Measurements from ENCODE around the gene SLC22A6. TPM values are rescaled to one million over a fixed set of nuclear protein-coding genes. Genes with fewer than 3 reads are reported as not detected.

SLC22A6 gene
- total RNA-seq, 2 donors from 2014 or later = not detected

- DNase-seq = no peak
- H3K27me3 Mint-ChIP-seq (ENCODE audit: insufficient read depth) = peaks cover 8% of the 10 kb centered on the region
- H3K4me3 Mint-ChIP-seq = no peak overlapping the region
- no peaks in the 10 kb centered on the region for H3K36me3 Mint-ChIP-seq (ENCODE audit: low read depth)
- TF ChIP-seq, protein P1, sequence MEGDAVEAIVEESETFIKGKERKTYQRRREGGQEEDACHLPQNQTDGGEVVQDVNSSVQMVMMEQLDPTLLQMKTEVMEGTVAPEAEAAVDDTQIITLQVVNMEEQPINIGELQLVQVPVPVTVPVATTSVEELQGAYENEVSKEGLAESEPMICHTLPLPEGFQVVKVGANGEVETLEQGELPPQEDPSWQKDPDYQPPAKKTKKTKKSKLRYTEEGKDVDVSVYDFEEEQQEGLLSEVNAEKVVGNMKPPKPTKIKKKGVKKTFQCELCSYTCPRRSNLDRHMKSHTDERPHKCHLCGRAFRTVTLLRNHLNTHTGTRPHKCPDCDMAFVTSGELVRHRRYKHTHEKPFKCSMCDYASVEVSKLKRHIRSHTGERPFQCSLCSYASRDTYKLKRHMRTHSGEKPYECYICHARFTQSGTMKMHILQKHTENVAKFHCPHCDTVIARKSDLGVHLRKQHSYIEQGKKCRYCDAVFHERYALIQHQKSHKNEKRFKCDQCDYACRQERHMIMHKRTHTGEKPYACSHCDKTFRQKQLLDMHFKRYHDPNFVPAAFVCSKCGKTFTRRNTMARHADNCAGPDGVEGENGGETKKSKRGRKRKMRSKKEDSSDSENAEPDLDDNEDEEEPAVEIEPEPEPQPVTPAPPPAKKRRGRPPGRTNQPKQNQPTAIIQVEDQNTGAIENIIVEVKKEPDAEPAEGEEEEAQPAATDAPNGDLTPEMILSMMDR (conservative IDR thresholded peaks at IDR 0.05) = no peak
- Histone ChIP-seq H3K9me3 (ENCODE audit: control insufficient read depth, low read length) (no peaks in the 10 kb centered on the region), H3K4me3 (ENCODE audit: low read length) (no peak overlapping the region), H3K9ac (ENCODE audit: extremely low read depth, low read length, poor library complexity, severe bottlenecking) (no peak overlapping the region), H3K4me1 (ENCODE audit: control insufficient read depth, insufficient read depth, low read length) (peaks cover 11% of the 10 kb centered on the region), H3K27me3 (ENCODE audit: control insufficient read depth, insufficient read depth, low read length, poor library complexity, severe bottlenecking) (no peaks in the 10 kb centered on the region), H3K27ac (ENCODE audit: low read depth, low read length) (no peak overlapping the region), H3K36me3 (ENCODE audit: control insufficient read depth, insufficient read depth, low read length) (no peaks in the 10 kb centered on the region)
- peaks cover 37% of the 10 kb centered on the region for H3K4me1 Mint-ChIP-seq
- WGBS, 2 experiments (ENCODE audit: insufficient coverage in 1 of 2, insufficient read length in 1 of 2) = 94 to 97% methylated on average over 10 to 13 of the region's 13 CpGs
- no peak overlapping the region for H3K27ac Mint-ChIP-seq
- no peaks in the 10 kb centered on the region for H3K9me3 Mint-ChIP-seq
These were observed 29.8 kb upstream of the SLC22A6 start for GRCh38 chr11:63014408-63015055.

DNA sequence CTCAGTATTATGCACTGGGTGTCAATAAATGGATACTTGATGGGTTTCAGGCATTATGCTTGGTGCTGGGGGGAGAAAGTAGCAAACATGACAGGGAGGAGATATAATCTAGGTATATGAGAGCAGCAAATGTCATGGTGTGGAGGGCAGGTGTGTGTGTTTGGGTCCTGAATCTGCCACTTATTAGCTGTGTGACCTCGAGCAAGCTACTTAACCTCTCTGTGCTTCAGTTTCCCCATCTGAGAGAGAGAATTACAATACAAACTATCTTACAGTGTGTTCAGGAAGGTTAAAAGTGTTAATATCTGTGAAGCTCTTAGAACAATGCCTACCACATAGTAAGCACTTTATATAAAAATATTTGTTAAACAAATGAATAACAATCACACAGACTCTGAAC is 28.1 kb upstream of the SLC22A6 start:
- H3K36me3 ChIP-seq (ENCODE audit: control insufficient read depth, insufficient read depth, low read length) = no peaks in the 10 kb centered on the region
- Mint-ChIP-seq H3K27ac (no peak overlapping the region), H3K27me3 (ENCODE audit: insufficient read depth) (peaks cover 5% of the 10 kb centered on the region), H3K9me3 (no peaks in the 10 kb centered on the region), H3K36me3 (ENCODE audit: low read depth) (no peaks in the 10 kb centered on the region), H3K4me3 (no peak overlapping the region), H3K4me1 (peaks cover 37% of the 10 kb centered on the region)
- H3K4me1 ChIP-seq (ENCODE audit: control insufficient read depth, insufficient read depth, low read length) = peaks cover 11% of the 10 kb centered on the region
- TF ChIP-seq, protein P1 (conservative IDR thresholded peaks at IDR 0.05) = no peak
- H3K9me3 ChIP-seq (ENCODE audit: control insufficient read depth, low read length) = no peaks in the 10 kb centered on the region
- no peaks in the 10 kb centered on the region for H3K27me3 ChIP-seq (ENCODE audit: control insufficient read depth, insufficient read depth, low read length, poor library complexity, severe bottlenecking)
- no peak overlapping the region for H3K27ac ChIP-seq (ENCODE audit: low read depth, low read length)
- WGBS, 2 experiments (ENCODE audit: insufficient coverage in 1 of 2, insufficient read length in 1 of 2) = 100% methylated on average over 1 of the region's 1 CpG
- no peak for DNase-seq
- H3K4me3 ChIP-seq (ENCODE audit: low read length) = no peak overlapping the region
- H3K9ac ChIP-seq (ENCODE audit: extremely low read depth, low read length, poor library complexity, severe bottlenecking) = no peak overlapping the region

GRCh38 chr11:63012430-63012829 is 27.7 kb upstream of the SLC22A6 start:
- TF ChIP-seq, protein P1 (conservative IDR thresholded peaks at IDR 0.05) = no peak
- no peaks in the 10 kb centered on the region for H3K9me3 Mint-ChIP-seq
- Histone ChIP-seq H3K9ac (ENCODE audit: extremely low read depth, low read length, poor library complexity, severe bottlenecking) (no peak overlapping the region), H3K4me3 (ENCODE audit: low read length) (no peak overlapping the region), H3K27me3 (ENCODE audit: control insufficient read depth, insufficient read depth, low read length, poor library complexity, severe bottlenecking) (no peaks in the 10 kb centered on the region), H3K9me3 (ENCODE audit: control insufficient read depth, low read length) (no peaks in the 10 kb centered on the region), H3K4me1 (ENCODE audit: control insufficient read depth, insufficient read depth, low read length) (peaks cover 11% of the 10 kb centered on the region), H3K36me3 (ENCODE audit: control insufficient read depth, insufficient read depth, low read length) (no peaks in the 10 kb centered on the region), H3K27ac (ENCODE audit: low read depth, low read length) (no peak overlapping the region)
- H3K36me3 Mint-ChIP-seq (ENCODE audit: low read depth) = no peaks in the 10 kb centered on the region
- no peak for DNase-seq
- peaks cover 33% of the 10 kb centered on the region for H3K4me1 Mint-ChIP-seq
- H3K27me3 Mint-ChIP-seq (ENCODE audit: insufficient read depth) = peaks cover 5% of the 10 kb centered on the region
- no peak overlapping the region for H3K27ac Mint-ChIP-seq
- 92 to 93% methylated on average over 9 to 11 of the region's 11 CpGs for WGBS, 2 experiments (ENCODE audit: insufficient coverage in 1 of 2, insufficient read length in 1 of 2)
- H3K4me3 Mint-ChIP-seq = no peak overlapping the region
